CD4-positive, alpha-beta T cell treated with Interferon alpha-2 for 1 hour (primary cell): Measurements from ENCODE around the gene PPP1R16B.
"Not testable (repeated sequence)": the region's sequence is repeated elsewhere in the genome, so short reads cannot be mapped to it uniquely, and the experiment has no call there.

Experiments
- DNase-seq, 2 donors: peaks; one replicate each; pipeline ENCODE4 v3.0.0-alpha.2; 2020 to 2022

The PPP1R16B gene

GRCh38 chr20:38940644-38941043, 135.1 kb downstream of the PPP1R16B start:
- no peak for DNase-seq

GRCh38 chr20:38941726-38942389, 136.4 kb downstream of the PPP1R16B start:
- no peak for DNase-seq

- DNase-seq = no peak
Measured at GRCh38 chr20:38945012-38945411, 139.5 kb downstream of the PPP1R16B start.

- DNase-seq = no peak
Measured at GRCh38 chr20:38946836-38947235, 141.3 kb downstream of the PPP1R16B start.

- no peak for DNase-seq
Measured at GRCh38 chr20:38947931-38948362, 142.4 kb downstream of the PPP1R16B start.

- no peak for DNase-seq
Measured at GRCh38 chr20:38950254-38950653, 144.8 kb downstream of the PPP1R16B start.

GRCh38 chr20:38951611-38952010, 146.1 kb downstream of the PPP1R16B start:
- DNase-seq = no peak

- no peak for DNase-seq
Measured at GRCh38 chr20:38952153-38952552, 146.7 kb downstream of the PPP1R16B start.

- no peak for DNase-seq
Measured at GRCh38 chr20:38953630-38954340, 148.3 kb downstream of the PPP1R16B start.

GRCh38 chr20:38957235-38957876, 151.9 kb downstream of the PPP1R16B start:
- no peak for DNase-seq

- no peak for DNase-seq
Measured at GRCh38 chr20:38957915-38958485, 152.5 kb downstream of the PPP1R16B start.

- DNase-seq = not testable (repeated sequence)
Measured at GRCh38 chr20:38960187-38960687, 154.7 kb downstream of the PPP1R16B start.

- no peak for DNase-seq
Measured at GRCh38 chr20:38961530-38962043, 156.1 kb downstream of the PPP1R16B start.

- peak; percentile 98 to 99 for DNase-seq
Measured at GRCh38 chr20:38962044-38962927, 156.8 kb downstream of the PPP1R16B start, which contains the start of gene DHX35. Gene DHX35 (plus strand): TSS chr20:38962344. CDS start chr20:38962368, 24 bp downstream.

- no peak for DNase-seq
Measured at GRCh38 chr20:38962928-38963401, 157.5 kb downstream of the PPP1R16B start.

- DNase-seq = no peak
Measured at GRCh38 chr20:38963745-38964144, 158.2 kb downstream of the PPP1R16B start.

- DNase-seq = no peak
Measured at GRCh38 chr20:38965264-38965663, 159.8 kb downstream of the PPP1R16B start.

GRCh38 chr20:38968090-38968489, 162.6 kb downstream of the PPP1R16B start:
- DNase-seq = no peak

- DNase-seq = no peak
Measured at GRCh38 chr20:38969708-38970107, 164.2 kb downstream of the PPP1R16B start.

- no peak for DNase-seq
Measured at GRCh38 chr20:38970302-38970701, 164.8 kb downstream of the PPP1R16B start.
